ENCODE data around the gene TPP1. TPM values are rescaled to one million over a fixed set of nuclear protein-coding genes. Genes with fewer than 3 reads are reported as not detected.

Gene TPP1
- total and polyA plus RNA-seq, 9 of the 15 experiments (the other 6 are each of a cell fraction or from before 2014, with no cell fraction given): 7.5 to 75.8 (median 15.7) TPM

GRCh38 chr11:6638429-6638828 is 19.2 kb upstream of the TPP1 start (continued):
- TF ChIP-seq CTCFL (IDR thresholded peaks at IDR 0.05; ENCODE audit: borderline replicate concordance, insufficient read depth, low read depth, low read length, poor library complexity, severe bottlenecking): peak; percentile 57
- TF ChIP-seq CEBPG (CRISPR knock-in tag; IDR thresholded peaks at IDR 0.05): no peak
- TF ChIP-seq CEBPG (tag; conservative IDR thresholded peaks at IDR 0.05 in 1 of 2, IDR thresholded peaks at IDR 0.05 in 1 of 2): no peak
- TF ChIP-seq CHCHD3 (CRISPR knock-in tag; IDR thresholded peaks at IDR 0.05): no peak
- TF ChIP-seq REST (IDR thresholded peaks at IDR 0.05; ENCODE audit: borderline replicate concordance): peak; percentile 65
- TF ChIP-seq REST (CRISPR knock-in tag; IDR thresholded peaks at IDR 0.05; ENCODE audit: low read depth): no peak
- no peak for TF ChIP-seq RNF2 (IDR thresholded peaks at IDR 0.05)
- TF ChIP-seq EP400 (IDR thresholded peaks at IDR 0.05): no peak
- TF ChIP-seq GMEB1 (CRISPR knock-in tag; IDR thresholded peaks at IDR 0.05): no peak
- TF ChIP-seq XRCC4 (IDR thresholded peaks at IDR 0.05; ENCODE audit: extremely low read depth, insufficient read depth, insufficient read length): no peak
- no peak for TF ChIP-seq RUNX1 (IDR thresholded peaks at IDR 0.05; ENCODE audit: low read depth)
- no peak for TF ChIP-seq PREB (CRISPR knock-in tag; IDR thresholded peaks at IDR 0.05)
- no peak for TF ChIP-seq ZNF41 (CRISPR knock-in tag; conservative IDR thresholded peaks at IDR 0.05)
- TF ChIP-seq, protein P1, sequence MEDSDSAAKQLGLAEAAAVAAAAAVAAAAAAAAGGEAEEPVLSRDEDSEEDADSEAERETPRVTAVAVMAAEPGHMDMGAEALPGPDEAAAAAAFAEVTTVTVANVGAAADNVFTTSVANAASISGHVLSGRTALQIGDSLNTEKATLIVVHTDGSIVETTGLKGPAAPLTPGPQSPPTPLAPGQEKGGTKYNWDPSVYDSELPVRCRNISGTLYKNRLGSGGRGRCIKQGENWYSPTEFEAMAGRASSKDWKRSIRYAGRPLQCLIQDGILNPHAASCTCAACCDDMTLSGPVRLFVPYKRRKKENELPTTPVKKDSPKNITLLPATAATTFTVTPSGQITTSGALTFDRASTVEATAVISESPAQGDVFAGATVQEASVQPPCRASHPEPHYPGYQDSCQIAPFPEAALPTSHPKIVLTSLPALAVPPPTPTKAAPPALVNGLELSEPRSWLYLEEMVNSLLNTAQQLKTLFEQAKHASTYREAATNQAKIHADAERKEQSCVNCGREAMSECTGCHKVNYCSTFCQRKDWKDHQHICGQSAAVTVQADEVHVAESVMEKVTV (CRISPR knock-in tag; IDR thresholded peaks at IDR 0.05): 0 out of 2 replicates have a peak, but pooled peaks have one; percentile 10

All from K562 (cell line).